ENCODE measurements around the gene KIAA0513. TPM values are rescaled to one million over a fixed set of nuclear protein-coding genes. Genes with fewer than 3 reads are reported as not detected.

Gene KIAA0513
- total and polyA plus RNA-seq, 2 of the 13 experiments (the other 11 are each of a cell fraction or from before 2014, with no cell fraction given) = 1.8 TPM

GRCh38 chr16:84979516-84979915, 48.1 kb upstream of the KIAA0513 start (continued):
- TF ChIP-seq IRF2 (CRISPR knock-in tag; IDR thresholded peaks at IDR 0.05) = no peak
- TF ChIP-seq ETS1 (CRISPR knock-in tag; IDR thresholded peaks at IDR 0.05) = no peak

GRCh38 chr16:84982434-84982833, 45.2 kb upstream of the KIAA0513 start:
- no peak overlapping the region for H3K4me3 ChIP-seq (replicated peaks in 1 of 3; ENCODE audit: insufficient read depth in 1 of 3, low read depth in 2 of 3, low read length in 3 of 3)
- no peaks in the 10 kb centered on the region for H3K9me3 ChIP-seq (ENCODE audit: low read length)
- H3K27ac ChIP-seq (ENCODE audit: extremely low read length, insufficient read depth, low read length) = no peak overlapping the region
- ATAC-seq = no peak
- no peak overlapping the region for H3K4me2 ChIP-seq (ENCODE audit: low read depth, low read length)
- BruUV-seq (replicated peaks) = no TSS peak
- peaks cover 12% of the 10 kb centered on the region for H4K20me1 ChIP-seq (ENCODE audit: insufficient read depth, low read length)
- POLR2A ChIA-PET = interaction anchor here (1.8 kb wide), 1 partner anchor 12 kb away, joined by 5 read pairs; no protein-coding TSS in a partner anchor
- in situ Hi-C loops (cut with HindIII; ENCODE audit: extremely low pct_ligation_motif_present, low pct_unique_long_range_greater_than_20kb) (no loop called here), intact Hi-C loops (cut with micrococcal nuclease; ENCODE audit: unreplicated experiment) (no loop called here)
- H2AFZ ChIP-seq (ENCODE audit: low read length) = no peak overlapping the region
- H3K9ac ChIP-seq (ENCODE audit: insufficient read depth, low read depth, low read length) = no peak overlapping the region
- H3K27me3 ChIP-seq (ENCODE audit: control insufficient read depth in 1 of 2, insufficient read depth in 2 of 2, low read length in 2 of 2) = no peaks in the 10 kb centered on the region
- no peak for DNase-seq (ENCODE audit: low spot score)
- H3K36me3 ChIP-seq (replicated peaks in 1 of 2; ENCODE audit: control insufficient read depth in 1 of 2, insufficient read depth in 2 of 2, low read length in 2 of 2) = peaks cover 27 to 77% of the 10 kb centered on the region in 2 experiments
- peaks cover 38% of the 10 kb centered on the region for H3K4me1 ChIP-seq (ENCODE audit: insufficient read depth, low read length)
- no peak for FAIRE-seq
- peaks cover 13% of the 10 kb centered on the region for H3K79me2 ChIP-seq (ENCODE audit: insufficient read depth, low read length)
- TF ChIP-seq ZBTB38 (CRISPR knock-in tag; IDR thresholded peaks at IDR 0.05) (peak; percentile 69; the same call in 1 of the 2 replicates), CTCF (CRISPR knock-in tag; IDR thresholded peaks at IDR 0.05) (peak; percentile 43), ZBTB33 (CRISPR knock-in tag; IDR thresholded peaks at IDR 0.05) (peak; percentile 70; the same call in 1 of the 2 replicates), ZNF432 (CRISPR knock-in tag; IDR thresholded peaks at IDR 0.05; ENCODE audit: borderline replicate concordance) (no peak), STAG1 (CRISPR knock-in tag; IDR thresholded peaks at IDR 0.05) (peak; percentile 36)
- WGBS (ENCODE audit: low lambda C conversion rate) = 91% methylated on average over 9 of the region's 9 CpGs
- CTCF ChIA-PET (ENCODE audit: low intra/inter-chr PET ratio, low total read pairs) = no interaction called here

Data from HepG2 (cell line).